ENCODE measurements around the gene EGFR.
"Not testable (repeated sequence)": the region's sequence is repeated elsewhere in the genome, so short reads cannot be mapped to it uniquely, and the experiment has no call there.

The EGFR gene

GRCh38 chr7:55155351-55156117, 136.7 kb downstream of the EGFR start:
- DNase-seq, result no peak

- DNase-seq, result no peak
Observed at GRCh38 chr7:55156919-55157763, 138.3 kb downstream of the EGFR start.

GRCh38 chr7:55157764-55158105, 138.9 kb downstream of the EGFR start:
- no peak for DNase-seq

GRCh38 chr7:55158541-55159382, 139.9 kb downstream of the EGFR start:
- DNase-seq, result no peak

- DNase-seq, result no peak
Observed at GRCh38 chr7:55160539-55160938, 141.7 kb downstream of the EGFR start.

- no peak for DNase-seq
Observed at GRCh38 chr7:55161154-55161687, 142.4 kb downstream of the EGFR start.

GRCh38 chr7:55162476-55162875, 143.7 kb downstream of the EGFR start:
- DNase-seq, result no peak

- DNase-seq, result no peak
Observed at GRCh38 chr7:55163733-55164132, 144.9 kb downstream of the EGFR start.

- no peak for DNase-seq
Observed at GRCh38 chr7:55164527-55164926, 145.7 kb downstream of the EGFR start.

GRCh38 chr7:55165176-55165861, 146.5 kb downstream of the EGFR start:
- DNase-seq, result no peak

- not testable (repeated sequence) for DNase-seq
Observed at GRCh38 chr7:55167296-55167695, 148.5 kb downstream of the EGFR start.

- no peak for DNase-seq
Observed at GRCh38 chr7:55170335-55171069, 151.7 kb downstream of the EGFR start.

- no peak for DNase-seq
Observed at GRCh38 chr7:55171157-55171556, 152.3 kb downstream of the EGFR start.

GRCh38 chr7:55172161-55172560, 153.3 kb downstream of the EGFR start:
- DNase-seq, result no peak

- no peak for DNase-seq
Observed at GRCh38 chr7:55172881-55173609, 154.2 kb downstream of the EGFR start.

- DNase-seq, result no peak
Observed at GRCh38 chr7:55173671-55174070, 154.9 kb downstream of the EGFR start.

- no peak for DNase-seq
Observed at GRCh38 chr7:55174456-55174855, 155.6 kb downstream of the EGFR start.

GRCh38 chr7:55174856-55175255, 156.0 kb downstream of the EGFR start:
- no peak for DNase-seq

- DNase-seq, result no peak
Observed at GRCh38 chr7:55177068-55177530, 158.3 kb downstream of the EGFR start.

GRCh38 chr7:55177589-55178261, 158.9 kb downstream of the EGFR start:
- DNase-seq, result no peak
